Stimulated activated CD4-positive, alpha-beta T cell treated with anti-CD3 and anti-CD28 coated beads, Interleukin-12 subunit alpha, Interleukin-12 subunit beta, amount 100 ng/mL, for 24 hours (primary cell): ENCODE results near the gene PLN.

Source experiments
- DNase-seq, 2 experiments: peaks; one replicate each; pipeline ENCODE4 v3.0.0-alpha.2; 2020; ENCODE audit warnings: low read depth in 2 of 2

PLN gene

DNA sequence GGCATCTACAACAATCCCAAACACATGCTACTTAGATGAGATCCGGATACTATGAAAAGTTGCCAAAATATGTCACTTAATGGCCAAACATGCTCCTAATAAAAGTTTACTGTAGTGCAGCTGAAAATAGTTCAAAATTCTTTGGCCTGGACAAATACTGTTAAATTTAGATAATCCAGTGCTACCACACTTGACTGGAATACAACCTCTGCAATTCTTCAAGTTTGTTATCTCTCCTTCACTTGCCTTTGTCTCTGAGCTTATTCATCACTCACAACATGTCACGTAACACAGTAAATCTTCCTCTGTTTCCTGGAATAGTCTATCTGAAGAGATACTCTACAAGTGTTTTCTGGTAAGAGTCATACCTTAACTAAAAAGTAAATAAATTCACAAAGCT lies 10.5 kb upstream of the PLN start:
- no peak for DNase-seq

DNA sequence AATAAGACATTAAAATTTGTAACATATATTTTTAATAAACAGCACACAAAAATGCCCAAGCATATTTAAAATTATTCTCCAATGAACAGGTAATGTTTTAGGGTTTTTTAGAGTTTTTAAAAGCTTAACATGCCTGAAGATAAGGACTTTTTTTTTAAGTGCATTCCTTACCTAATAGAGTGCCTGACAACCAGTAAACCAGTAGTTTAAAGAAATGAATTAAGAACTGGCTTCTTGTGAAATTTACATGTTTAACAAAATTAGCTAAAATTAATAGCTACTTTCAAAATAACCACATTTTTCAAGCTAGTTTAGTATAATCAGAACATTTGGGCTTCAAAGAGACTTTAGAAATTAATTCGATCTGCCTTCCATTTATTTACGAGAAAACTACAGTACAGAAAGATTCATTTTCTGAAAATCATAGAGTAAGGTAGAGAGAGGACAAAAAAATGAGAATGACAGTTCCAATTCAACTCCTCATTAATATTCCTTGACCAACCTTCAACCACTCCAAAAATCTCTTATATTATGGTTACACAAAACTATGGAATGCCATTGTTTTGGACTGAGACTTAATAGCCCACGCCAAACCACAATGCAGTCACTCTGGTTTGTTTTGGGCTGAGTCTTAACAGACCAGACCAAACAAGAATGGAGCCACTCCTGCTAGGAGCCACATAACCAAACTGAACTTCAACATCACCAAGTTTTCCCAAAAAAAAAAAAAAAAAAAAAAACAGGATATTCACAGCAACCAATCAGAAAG lies 5.7 kb upstream of the PLN start:
- DNase-seq = no peak

DNA sequence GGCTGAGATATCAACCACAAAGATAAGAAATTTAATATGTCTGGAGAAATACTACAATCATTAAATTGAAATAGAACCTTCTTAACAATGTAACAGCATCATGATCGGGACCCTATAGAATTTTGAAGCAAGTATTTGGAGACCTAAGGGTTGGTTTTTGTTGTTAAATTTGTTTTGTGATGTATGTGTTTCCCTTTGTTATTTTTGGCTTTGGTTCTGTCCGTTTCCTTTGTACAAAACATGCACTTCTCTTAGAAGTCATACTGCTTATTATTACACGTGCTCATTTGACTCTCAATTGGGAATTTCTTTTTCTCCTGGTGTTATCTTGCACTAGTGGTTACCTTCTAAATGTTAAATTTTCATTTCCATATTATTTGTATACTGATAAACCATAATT lies 4.0 kb upstream of the PLN start:
- DNase-seq = no peak

DNA sequence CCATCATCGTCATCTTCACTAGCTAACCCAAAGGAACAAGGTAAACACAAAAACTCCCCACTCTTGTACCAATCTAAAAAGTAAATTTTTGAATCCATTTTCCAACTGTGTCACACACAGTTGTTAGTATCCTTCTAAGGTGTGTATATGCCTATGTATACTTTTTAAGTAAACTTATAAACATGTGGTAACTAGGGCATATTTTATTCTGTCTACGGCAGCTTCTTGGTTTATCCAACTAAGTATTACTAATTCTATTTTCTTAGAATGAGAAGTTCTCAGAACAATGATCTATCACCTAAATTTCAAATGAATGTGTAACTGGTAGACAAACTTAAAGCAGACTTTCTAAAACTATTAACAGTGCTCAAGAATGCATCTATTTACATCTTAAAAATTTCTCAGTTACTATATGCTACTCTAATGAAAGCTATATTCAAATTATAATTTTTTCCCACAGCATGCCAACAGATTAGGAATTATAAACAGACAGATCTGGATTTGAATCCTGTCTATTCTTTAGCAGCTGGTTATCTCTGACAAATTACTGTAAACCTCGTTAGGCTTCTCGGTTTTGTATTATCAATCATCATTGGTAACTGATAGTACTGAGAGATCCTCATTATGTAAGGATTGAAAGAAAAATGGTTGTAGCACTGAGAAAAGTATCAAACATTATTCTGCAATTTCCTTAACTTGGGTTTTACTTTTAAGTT lies 1.8 kb upstream of the PLN start:
- no peak for DNase-seq

DNA sequence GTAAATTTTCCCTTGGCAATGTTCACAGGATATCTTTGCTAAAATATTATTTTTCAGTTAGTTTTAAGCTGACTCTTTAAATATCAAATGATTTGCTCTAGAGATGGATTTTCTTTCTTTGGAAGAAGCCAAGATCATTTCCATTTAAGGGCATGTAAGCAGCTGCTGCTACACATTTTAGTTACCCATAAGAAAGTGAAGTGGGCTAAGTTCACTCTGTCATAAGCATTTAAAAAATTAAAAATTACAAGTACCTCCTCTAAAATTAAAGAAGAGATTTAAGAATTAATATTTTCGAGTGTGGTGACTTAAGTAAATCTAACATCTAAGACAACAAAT lies 1.2 kb upstream of the PLN start:
- DNase-seq = no peak

DNA sequence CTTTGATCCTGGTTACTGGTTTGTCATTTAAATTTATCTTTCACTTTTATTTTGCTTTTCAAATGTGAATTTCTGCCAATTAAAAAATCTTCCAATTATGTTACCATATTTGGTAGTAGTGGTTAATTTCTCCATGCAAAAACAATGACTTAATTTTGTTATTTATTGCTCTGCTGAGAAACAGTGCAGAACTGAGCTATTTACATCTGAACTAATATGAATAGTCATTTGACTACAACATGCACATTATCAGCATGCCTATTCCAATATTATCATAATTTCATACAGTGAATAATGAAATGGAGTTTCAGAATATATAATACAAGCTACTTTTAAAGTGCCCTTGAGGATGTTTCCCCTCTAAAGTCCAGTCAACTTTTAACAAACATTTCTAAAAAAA lies 517 bp downstream of the PLN start:
- no peak for DNase-seq

DNA sequence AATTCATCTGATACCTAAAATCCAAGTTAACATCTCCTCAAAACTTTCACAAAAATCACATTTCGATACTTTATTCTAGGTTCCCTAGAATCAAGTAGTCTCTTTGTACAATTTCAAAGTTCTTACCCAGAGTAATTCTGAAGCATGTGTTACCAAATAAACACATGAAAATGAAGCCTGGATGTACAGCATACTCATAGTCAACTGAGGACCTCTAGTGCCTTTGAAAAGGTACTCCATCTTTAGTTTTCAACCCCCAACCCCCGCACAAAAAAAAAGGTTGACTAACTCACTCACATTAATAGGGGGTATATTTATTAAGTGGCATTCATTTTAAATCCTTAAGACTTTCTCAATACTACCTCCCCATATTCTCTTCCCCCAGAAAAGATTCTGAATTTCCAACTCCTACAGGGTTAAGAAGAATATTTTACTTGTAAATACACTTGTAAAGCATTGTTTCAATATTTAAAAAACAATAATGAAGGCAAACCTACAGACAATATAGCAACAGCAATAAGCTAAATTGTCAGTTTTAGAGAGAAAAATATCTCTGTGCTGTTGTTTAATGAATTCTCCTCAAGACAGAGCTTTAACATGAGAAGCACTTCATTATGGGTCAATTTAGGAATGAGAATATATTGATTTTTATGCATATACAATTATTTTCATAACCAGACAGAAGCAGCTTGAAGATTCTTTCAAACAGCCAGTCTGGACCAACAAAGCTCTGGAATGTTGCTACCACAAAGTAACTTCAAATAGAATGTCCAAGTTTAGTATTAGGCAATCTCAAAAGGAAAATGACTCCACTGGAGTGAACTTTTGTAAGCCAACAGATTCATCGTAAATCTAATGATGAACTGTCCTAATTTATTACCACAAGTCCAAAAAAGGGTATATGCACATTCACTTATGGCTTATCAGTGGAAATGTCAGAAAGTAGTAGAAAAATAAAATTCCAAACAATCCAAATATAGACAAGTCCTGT lies 3.3 kb downstream of the PLN start:
- no peak for DNase-seq

DNA sequence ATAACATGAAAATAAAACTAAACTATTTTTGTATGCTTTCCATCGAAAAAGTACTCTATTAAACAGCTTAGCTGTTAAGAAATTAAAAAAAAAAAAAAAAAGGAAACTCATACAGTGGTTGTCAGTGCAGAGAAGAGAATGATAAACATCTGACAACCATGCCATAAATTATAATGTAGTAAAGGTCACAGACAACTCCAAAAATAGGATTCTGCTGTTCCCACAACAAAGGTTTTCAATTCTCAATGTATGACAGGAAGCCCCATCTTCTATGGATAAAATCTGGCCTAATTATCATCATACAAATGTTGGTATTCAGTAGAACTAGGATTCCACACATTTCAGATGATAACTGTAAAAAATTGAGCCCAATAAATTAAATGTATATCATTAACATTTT lies 5.0 kb downstream of the PLN start:
- DNase-seq = no peak

DNA sequence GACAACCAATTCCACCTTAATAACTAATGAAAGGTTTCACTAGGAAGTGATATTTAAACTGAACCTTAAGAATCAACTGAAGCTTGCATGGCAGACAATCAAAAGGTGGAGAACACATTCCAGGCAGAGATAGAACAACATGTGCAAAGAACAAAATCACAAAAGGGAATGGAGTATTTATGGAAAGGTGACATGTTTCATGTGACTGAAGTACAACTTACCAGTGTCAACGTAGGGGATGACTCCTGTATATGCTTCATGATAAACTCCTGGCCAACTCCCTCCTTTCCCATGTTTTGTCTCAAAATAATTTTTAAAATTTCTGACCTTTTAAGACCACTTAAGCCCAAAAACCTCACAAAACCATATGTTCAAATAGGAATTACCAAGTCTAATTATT lies 6.6 kb downstream of the PLN start:
- no peak for DNase-seq

DNA sequence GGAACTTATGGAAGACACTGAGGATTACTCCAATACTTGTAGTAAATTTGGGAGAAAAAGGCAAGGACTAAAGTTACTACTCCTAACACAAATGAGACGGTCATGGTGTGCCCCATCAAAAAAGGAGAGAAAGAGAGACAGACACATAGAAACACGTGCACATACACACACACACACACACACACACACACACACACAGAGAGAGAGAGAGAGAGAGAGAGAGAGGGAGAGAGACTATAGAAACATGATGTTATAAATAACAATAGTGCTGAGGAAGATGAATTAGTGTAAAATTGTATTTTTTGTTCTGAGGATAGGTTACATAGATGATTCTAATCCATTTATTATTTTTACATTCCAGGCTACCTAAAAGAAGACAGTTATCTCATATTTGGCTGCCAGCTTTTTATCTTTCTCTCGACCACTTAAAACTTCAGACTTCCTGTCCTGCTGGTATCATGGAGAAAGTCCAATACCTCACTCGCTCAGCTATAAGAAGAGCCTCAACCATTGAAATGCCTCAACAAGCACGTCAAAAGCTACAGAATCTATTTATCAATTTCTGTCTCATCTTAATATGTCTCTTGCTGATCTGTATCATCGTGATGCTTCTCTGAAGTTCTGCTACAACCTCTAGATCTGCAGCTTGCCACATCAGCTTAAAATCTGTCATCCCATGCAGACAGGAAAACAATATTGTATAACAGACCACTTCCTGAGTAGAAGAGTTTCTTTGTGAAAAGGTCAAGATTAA lies 10.5 kb downstream of the PLN start:
- no peak for DNase-seq

DNA sequence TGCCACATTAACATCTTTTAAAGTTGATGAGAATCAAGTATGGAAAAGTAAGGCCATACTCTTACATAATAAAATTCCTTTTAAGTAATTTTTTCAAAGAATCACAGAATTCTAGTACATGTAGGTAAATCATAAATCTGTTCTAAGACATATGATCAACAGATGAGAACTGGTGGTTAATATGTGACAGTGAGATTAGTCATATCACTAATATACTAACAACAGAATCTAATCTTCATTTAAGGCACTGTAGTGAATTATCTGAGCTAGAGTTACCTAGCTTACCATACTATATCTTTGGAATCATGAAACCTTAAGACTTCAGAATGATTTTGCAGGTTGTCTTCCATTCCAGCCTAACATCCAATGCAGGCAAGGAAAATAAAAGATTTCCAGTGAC lies 11.6 kb downstream of the PLN start:
- no peak for DNase-seq

DNA sequence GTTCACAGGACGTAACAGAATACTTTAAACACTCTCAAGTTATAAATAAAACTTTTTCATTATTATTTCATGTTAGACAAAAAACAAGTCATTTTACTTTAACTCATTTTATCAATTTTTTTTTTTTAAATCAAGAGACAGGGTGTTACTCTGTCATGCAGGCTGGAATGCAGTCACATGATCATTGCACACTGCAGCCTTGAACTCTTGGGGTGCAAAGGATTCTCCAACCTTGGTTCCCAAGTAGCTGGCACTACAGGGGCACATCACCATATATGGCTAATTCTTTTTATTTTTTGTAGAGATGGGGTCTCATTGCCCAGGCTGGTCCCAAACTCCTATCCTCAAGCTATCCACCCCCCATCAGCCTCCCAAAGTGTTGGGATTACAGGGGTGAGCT lies 14.2 kb downstream of the PLN start:
- no peak for DNase-seq

DNA sequence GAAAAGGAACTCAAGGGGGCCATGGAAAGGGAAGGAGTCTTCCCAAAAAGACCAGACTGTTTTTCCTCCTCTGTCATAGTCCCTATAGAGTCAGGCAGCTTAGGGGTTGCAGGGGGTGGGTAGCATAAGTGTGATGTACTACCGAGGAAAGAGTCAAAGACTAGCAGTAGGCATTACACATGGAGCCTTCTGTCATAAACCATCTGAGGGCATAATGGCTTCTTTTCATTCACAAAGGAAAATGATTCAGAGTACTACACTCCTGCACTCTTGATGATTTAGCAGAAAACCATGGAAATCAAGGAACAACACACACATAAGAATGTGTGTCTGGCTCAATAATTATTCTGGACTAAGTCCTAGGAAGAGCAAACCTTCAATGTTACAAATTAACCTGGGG lies 14.9 kb downstream of the PLN start:
- no peak for DNase-seq

DNA sequence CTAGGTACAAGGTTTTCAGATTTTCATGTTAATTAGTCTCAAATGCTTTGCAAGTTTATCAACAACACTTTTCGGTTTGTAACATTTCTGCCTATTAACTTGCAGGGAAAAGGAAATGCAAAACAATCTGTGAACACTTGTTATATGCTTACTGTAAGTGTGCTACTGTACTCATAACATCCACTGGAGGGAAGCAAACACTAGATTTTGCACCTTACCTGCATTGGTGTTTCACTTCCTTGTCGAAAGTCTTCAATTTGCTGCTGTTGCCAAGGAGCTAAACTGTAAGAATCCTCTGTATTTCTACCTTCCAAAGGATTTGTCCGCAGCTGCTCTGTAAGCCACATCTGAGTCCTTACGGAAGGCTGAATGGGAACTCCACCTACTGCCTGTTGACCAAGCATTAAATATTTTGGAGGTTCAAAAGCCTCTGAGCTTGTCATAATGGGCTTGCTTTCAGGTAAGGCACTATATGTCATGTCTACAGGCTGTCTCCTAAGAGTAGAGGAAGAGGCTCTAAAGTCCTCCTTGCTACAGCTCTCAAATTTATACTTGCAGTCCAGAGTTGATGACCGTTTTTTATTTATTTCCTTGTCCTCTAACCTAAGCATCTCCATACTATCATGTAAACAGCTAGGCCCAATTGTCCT lies 17.3 kb downstream of the PLN start:
- no peak for DNase-seq

DNA sequence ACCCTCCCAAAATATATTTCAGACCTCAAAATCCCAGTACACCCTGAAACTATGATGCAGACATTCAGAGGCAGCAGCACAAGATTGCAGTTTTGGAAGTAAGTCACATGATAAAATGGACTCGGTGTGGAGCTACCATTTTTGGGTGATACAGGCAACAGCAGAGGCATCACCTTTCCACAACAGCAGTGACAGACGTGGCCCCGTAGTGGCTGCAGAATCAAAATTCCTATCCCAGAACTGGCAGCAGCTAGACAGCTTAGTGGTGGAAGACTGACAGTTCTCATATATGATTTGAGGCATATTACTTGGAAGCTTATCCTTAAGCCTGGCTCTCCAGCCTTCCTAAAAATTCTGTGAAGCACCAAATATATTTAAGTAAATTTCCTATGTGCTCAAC lies 19.9 kb downstream of the PLN start:
- DNase-seq = no peak

DNA sequence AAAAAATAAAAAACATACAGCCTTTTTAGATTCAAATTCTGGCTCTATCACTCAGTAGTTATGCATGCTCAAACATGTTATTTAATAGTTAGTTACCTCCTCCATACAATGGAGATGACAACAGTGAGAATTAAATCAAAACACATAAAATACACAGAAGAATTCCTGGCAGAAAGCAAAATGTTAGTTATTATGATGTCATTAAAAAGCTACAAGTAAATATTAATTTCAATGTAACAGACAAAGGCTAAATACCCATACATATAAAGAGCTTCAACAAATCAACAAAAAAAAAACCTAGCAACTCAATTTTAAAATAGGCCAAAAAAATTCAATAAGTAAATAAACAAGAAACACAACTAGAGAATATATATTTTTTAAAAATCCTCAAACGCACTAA lies 21.4 kb downstream of the PLN start:
- DNase-seq = no peak

DNA sequence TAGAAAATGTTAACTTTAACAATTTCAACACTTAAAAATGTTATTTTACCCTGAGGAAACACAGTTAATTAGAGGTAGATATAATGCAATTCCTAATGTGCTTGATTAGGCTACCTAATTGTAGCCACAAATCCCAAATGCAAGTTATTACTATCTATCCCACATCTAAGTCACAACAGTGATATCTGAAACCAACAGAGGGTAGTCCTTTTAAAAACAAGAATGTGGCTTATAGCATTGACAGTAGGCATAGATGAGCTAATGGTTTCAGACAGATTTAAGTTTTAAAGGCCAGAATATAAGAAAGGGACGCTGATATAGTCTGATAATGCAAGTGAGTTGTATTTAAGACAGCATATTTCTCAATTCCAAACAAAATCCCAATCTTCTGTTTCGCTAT lies 23.0 kb downstream of the PLN start:
- no peak for DNase-seq

DNA sequence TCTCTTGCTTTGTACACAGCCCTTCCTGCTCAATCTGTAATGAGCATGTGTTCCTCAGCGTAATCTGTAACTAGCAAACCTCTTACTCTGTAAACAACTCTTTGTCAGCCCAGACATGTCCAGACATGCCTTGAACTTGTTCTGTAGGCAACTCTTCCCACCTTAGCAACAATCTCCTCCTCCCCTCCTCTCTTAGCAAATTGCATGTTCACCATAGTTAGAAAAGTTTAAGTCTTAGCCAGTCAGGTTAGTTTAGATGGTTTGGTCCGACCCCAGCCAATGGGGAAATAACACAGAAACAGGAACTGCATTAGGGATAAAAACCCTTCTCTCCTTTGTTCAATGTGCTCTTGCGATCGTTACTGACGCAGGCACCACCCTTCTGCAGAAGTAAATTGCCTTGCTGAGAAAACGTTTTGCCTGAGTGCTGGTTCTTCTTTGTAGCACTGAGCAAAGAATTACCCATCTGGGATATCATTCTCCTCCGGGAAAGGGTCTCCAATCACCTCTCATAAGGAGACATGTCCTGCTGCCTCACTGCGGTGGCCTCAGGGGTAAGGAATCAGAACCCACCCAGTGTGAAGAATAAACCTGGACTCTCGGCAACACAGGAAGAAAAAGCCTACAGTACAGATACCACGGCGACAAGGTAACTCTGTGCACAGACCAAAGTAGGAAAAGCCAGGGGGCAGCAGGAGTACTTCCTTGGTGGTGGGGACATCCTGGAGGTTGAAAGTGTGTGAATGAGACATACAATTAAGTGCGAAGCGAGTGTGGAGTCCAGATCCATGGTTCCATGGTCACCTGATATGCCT lies 26.2 kb downstream of the PLN start:
- no peak for DNase-seq

DNA sequence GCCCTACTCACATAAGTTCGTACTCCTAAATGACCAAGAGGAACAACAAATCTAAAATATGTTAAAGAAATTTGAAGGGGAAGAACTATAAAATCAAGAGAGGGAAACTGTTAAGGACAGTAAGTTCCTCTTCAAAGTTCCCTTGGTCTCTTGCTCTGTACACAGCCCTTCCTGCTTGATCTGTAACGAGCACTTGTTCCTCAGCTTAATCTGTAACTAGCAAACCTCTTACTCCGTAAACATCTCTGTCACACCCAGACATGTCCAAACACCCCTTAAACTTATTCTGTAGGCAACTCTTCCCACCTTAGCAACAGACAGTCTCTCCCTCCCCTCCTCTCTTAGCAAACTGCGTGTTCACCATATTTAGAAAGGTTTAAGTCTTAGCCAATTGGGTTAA lies 29.9 kb downstream of the PLN start:
- no peak for DNase-seq

DNA sequence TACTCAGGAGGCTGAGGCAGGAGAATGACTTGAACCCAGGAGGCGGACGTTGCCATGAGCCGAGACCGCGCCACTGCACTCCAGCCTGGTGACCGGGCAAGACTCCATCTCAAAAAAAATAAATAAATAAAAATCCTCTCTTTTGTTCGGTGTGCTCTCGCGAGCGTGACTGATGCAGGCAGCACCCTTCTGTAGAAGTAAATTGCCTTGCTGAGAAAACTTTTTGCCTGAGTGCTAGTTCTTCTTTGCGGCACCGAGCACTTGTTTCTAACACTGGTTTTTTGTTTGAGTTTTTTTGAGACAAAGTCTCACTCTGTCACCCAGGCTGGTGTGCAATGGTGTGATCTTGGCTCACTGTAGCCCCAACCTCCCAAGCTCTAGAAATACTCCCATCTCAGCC lies 30.5 kb downstream of the PLN start:
- DNase-seq = no peak

DNA sequence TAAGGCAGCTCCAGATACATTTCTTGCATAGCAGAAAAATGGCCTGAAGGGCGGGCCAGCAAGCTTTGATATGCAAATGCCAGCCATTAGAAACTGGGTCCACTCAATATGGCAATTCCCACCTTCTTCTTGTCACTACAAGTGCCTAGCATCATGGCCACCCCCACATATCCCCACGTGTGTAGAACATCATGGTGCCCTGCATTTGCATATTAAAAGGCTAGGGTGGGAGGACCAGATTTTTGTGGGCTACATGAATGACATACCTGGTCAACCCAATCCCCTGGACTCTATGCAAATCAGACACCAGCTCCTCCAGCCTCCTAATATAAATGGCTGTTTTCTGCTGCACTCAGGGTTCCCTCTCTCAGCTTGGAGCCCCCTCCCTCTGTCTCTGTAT lies 31.7 kb downstream of the PLN start:
- DNase-seq = no peak
